PC-3 (cell line): ENCODE results near the gene GRB10.

Experiments used
- EZH2 ChIP-seq: fragments of 300-600 bp; sonication (generic); IDR thresholded peaks from one replicate; pipeline ENCODE4 v1.6.1; 2017; ENCODE audit warnings: antibody characterized with exemption, mild to moderate bottlenecking, low read length; ENCODE audit not compliant: unreplicated experiment
- EZH2phosphoT487 ChIP-seq: fragments of 300-600 bp; sonication (generic); IDR thresholded peaks from 2 replicates; pipeline ENCODE4 v1.6.1; 2018; ENCODE audit warnings: mild to moderate bottlenecking, antibody characterized with exemption, low read length, borderline replicate concordance
- TF ChIP-seq, protein P1 (sequence below): fragments of 300-600 bp; sonication (generic); conservative IDR thresholded peaks from 2 replicates; pipeline ENCODE4 v1.5.1; 2017; ENCODE audit warnings: antibody characterized with exemption, low read depth, mild to moderate bottlenecking, low read length

DNA sequence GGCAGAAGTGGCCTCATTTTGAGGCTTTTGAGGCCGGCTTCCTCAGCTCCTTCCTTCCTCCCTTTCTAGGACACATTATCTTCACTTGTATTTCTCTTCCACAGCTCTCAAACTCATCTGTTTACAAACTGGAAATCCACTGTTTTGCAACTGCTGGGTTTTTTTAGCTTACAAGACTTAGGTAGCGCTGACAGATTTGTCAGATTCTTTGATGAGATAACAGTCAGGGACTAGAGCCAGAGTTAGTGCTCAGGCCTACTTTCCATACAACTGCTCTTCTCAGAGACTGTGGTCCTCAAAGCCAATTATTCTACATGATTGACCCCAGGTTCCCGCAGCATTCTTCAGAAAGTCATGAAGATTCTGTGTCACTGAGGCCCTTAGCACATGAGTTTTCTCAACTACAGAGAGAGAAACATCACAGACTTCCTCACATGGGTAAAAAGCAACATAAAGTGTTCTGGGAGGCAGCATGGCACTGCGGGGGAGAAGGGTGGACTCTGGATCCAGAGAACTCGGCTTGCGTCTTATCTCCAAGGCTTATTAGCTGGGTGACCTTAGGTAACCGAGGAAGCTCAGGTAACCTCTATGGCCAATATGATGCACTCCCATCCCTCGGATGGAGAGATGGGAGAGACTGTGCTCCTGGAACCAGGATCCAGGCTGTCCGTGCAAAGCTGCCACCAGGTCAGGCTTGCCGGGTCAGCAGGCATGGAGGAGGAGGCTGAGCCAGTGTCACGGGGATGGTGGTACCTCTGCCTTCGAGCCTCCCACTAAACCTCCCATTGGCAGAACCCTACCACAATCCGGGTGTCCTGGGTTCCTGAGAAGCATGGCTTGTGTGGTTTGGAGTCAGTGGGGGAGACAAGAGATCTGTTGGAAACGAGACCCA, 228.0 kb downstream of the GRB10 start:
- TF ChIP-seq, protein P1, sequence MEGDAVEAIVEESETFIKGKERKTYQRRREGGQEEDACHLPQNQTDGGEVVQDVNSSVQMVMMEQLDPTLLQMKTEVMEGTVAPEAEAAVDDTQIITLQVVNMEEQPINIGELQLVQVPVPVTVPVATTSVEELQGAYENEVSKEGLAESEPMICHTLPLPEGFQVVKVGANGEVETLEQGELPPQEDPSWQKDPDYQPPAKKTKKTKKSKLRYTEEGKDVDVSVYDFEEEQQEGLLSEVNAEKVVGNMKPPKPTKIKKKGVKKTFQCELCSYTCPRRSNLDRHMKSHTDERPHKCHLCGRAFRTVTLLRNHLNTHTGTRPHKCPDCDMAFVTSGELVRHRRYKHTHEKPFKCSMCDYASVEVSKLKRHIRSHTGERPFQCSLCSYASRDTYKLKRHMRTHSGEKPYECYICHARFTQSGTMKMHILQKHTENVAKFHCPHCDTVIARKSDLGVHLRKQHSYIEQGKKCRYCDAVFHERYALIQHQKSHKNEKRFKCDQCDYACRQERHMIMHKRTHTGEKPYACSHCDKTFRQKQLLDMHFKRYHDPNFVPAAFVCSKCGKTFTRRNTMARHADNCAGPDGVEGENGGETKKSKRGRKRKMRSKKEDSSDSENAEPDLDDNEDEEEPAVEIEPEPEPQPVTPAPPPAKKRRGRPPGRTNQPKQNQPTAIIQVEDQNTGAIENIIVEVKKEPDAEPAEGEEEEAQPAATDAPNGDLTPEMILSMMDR, result no peak
- TF ChIP-seq EZH2 (no peak), EZH2phosphoT487 (no peak)
